HepG2 (cell line): Measurements from ENCODE around the gene TMCO4. TPM values are rescaled to one million over a fixed set of nuclear protein-coding genes. Genes with fewer than 3 reads are reported as not detected.

Experiments
- ATAC-seq: fragments of 200-7000 bp; cut with Tn5 transposase; 3 replicates; pipeline ENCODE4 v1.9.1; 2020; ENCODE audit warnings: mild to moderate bottlenecking, moderate library complexity
- BruUV-seq: library from RNA; stranded (reverse); fragments of 400-500 nt; replicated peaks from 2 replicates; lab custom pipeline; 2021; lab: Mats Ljungman, UMichigan
- CTCF ChIA-PET: fragments of 300-600 bp; formaldehyde crosslinking; extraction: SDS; loops from one replicate; lab custom pipeline; 2021; ENCODE audit warnings: low total read pairs, inconsistent platforms, low intra/inter-chr PET ratio; lab: Yijun Ruan, JAX
- POLR2A ChIA-PET: fragments of 350-600 bp; sonication (Branson Sonifier 250); formaldehyde crosslinking; loops from one replicate; lab custom pipeline; 2020; ENCODE audit warnings: antibody characterized with exemption, inconsistent platforms; lab: Yijun Ruan, JAX
- DNase-seq: peaks from one replicate; pipeline ENCODE4 v3.0.0-alpha.2; 2015; ENCODE audit warnings: low spot score
- FAIRE-seq: peaks from 3 replicates; lab custom pipeline; 2011; peaks lifted over from hg19 to GRCh38; lab: Jason Lieb, UNC
- H2AFZ ChIP-seq: one replicate; pipeline ENCODE4 v1.6.1; 2011; ENCODE audit warnings: low read length, inconsistent platforms
- H3K27ac ChIP-seq: fragments of 300-600 bp; 3 replicates; pipeline ENCODE4 v1.8.0; 2011; ENCODE audit warnings: mixed run types, mild to moderate bottlenecking, mixed read lengths, low read length, inconsistent platforms; ENCODE audit not compliant: insufficient read depth; ENCODE audit errors: extremely low read length
- H3K27me3 ChIP-seq, 2 experiments: fragments of 200-600 bp in 1 of 2; 2 replicates in 1 of 2; 3 replicates in 1 of 2; pipeline versions ENCODE4 v1.6.0 to v1.8.0; 2011; ENCODE audit warnings: low read length in 2 of 2, mild to moderate bottlenecking in 2 of 2, moderate library complexity in 2 of 2, inconsistent platforms in 1 of 2; ENCODE audit not compliant: insufficient read depth in 2 of 2, control insufficient read depth in 1 of 2
- H3K36me3 ChIP-seq, 2 experiments: fragments of 200-600 bp in 1 of 2; replicated peaks in 1 of 2; 2 replicates in 1 of 2; 3 replicates in 1 of 2; pipeline versions ENCODE4 v1.5.1 to v1.8.0; 2011; ENCODE audit warnings: low read length in 2 of 2, inconsistent platforms in 1 of 2; ENCODE audit not compliant: insufficient read depth in 2 of 2, control insufficient read depth in 1 of 2
- H3K4me1 ChIP-seq: 2 replicates; pipeline ENCODE4 v1.5.1; 2012; ENCODE audit warnings: low read length, inconsistent platforms; ENCODE audit not compliant: insufficient read depth
- H3K4me2 ChIP-seq: 2 replicates; pipeline ENCODE4 v1.6.0; 2011; ENCODE audit warnings: low read depth, low read length, inconsistent platforms
- H3K4me3 ChIP-seq, 3 experiments: fragments of 200-600 bp in 1 of 3; sonication (generic), shearing (Covaris generic) in 1 of 3; replicated peaks in 1 of 3; 2 replicates each; pipeline ENCODE4 v1.5.1; 2011 to 2016; ENCODE audit warnings: low read length in 3 of 3, inconsistent platforms in 2 of 3, low read depth in 2 of 3, mild to moderate bottlenecking in 2 of 3, control low read depth in 1 of 3, mixed read lengths in 1 of 3; ENCODE audit not compliant: insufficient read depth in 1 of 3
- H3K79me2 ChIP-seq: one replicate; pipeline ENCODE4 v1.6.1; 2011; ENCODE audit warnings: low read length, inconsistent platforms; ENCODE audit not compliant: insufficient read depth
- H3K9ac ChIP-seq: 2 replicates; pipeline ENCODE4 v1.6.0; 2011; ENCODE audit warnings: mild to moderate bottlenecking, low read depth, low read length, inconsistent platforms; ENCODE audit not compliant: insufficient read depth
- H3K9me3 ChIP-seq: 2 replicates; pipeline ENCODE4 v1.5.1; 2012; ENCODE audit warnings: mild to moderate bottlenecking, low read length
- H4K20me1 ChIP-seq: 2 replicates; pipeline ENCODE4 v1.6.0; 2011; ENCODE audit warnings: inconsistent platforms, mild to moderate bottlenecking, low read length, moderate library complexity; ENCODE audit not compliant: insufficient read depth
- ARNT2 ChIP-seq: sonication (generic); formaldehyde crosslinking; IDR thresholded peaks from 2 replicates; pipeline ENCODE4 v1.8.0; 2022; ENCODE audit warnings: mild to moderate bottlenecking, low read depth, missing genetic modification reagents, moderate library complexity
- BCL6 ChIP-seq: IDR thresholded peaks from 2 replicates; pipeline ENCODE4 v1.6.1; 2016; ENCODE audit warnings: missing genetic modification reagents, missing compliant biosample characterization
- NFYC ChIP-seq: IDR thresholded peaks from 2 replicates; pipeline ENCODE4 v1.6.1; 2016; ENCODE audit warnings: missing genetic modification reagents, missing compliant biosample characterization
- NR2F1 ChIP-seq, 2 experiments: fragments of 450-650 bp in 1 of 2; formaldehyde crosslinking in 1 of 2; IDR thresholded peaks; 2 replicates each; pipeline versions ENCODE4 v1.5.0 to v1.6.1; 2016 to 2020; ENCODE audit warnings: mild to moderate bottlenecking in 1 of 2, missing compliant biosample characterization in 1 of 2, missing genetic modification reagents in 1 of 2, moderate library complexity in 1 of 2
- RFX3 ChIP-seq: IDR thresholded peaks from 2 replicates; pipeline ENCODE4 v1.6.1; 2016; ENCODE audit warnings: missing biosample characterization, missing genetic modification reagents
- RORA ChIP-seq: sonication (generic); formaldehyde crosslinking; IDR thresholded peaks from 2 replicates; pipeline ENCODE4 v1.5.0; 2020; ENCODE audit warnings: mild to moderate bottlenecking, missing genetic modification reagents, moderate library complexity
- SAP130 ChIP-seq: IDR thresholded peaks from 2 replicates; pipeline ENCODE4 v1.6.1; 2016; ENCODE audit warnings: low read depth
- SATB2 ChIP-seq: sonication (generic); formaldehyde crosslinking; IDR thresholded peaks from 2 replicates; pipeline ENCODE4 v1.5.0; 2020; ENCODE audit warnings: missing genetic modification reagents
- SMC3 ChIP-seq: IDR thresholded peaks from 2 replicates; pipeline ENCODE4 v1.6.1; 2011; ENCODE audit warnings: low read length, improper control_type of control experiment
- ZFYVE20 ChIP-seq: sonication (generic); formaldehyde crosslinking; IDR thresholded peaks from 2 replicates; pipeline ENCODE4 v1.8.0; 2023; ENCODE audit warnings: low read depth, mild to moderate bottlenecking, moderate library complexity, missing genetic modification reagents, borderline replicate concordance
- ZNF446 ChIP-seq: sonication (generic); formaldehyde crosslinking; IDR thresholded peaks from 2 replicates; pipeline ENCODE4 v1.5.0; 2020; ENCODE audit warnings: mild to moderate bottlenecking, missing genetic modification reagents
- ZNF496 ChIP-seq: sonication (generic); formaldehyde crosslinking; IDR thresholded peaks from 2 replicates; pipeline ENCODE4 v1.8.1; 2023; ENCODE audit warnings: mild to moderate bottlenecking, moderate library complexity, missing genetic modification reagents; ENCODE audit not compliant: insufficient replicate concordance
- ZNF572 ChIP-seq: sonication (generic); formaldehyde crosslinking; IDR thresholded peaks from 2 replicates; pipeline ENCODE4 v1.5.1; 2020; ENCODE audit warnings: mild to moderate bottlenecking, missing genetic modification reagents
- ZNF644 ChIP-seq: IDR thresholded peaks from 2 replicates; pipeline ENCODE4 v1.6.1; 2016; ENCODE audit warnings: low read depth
- ZNF761 ChIP-seq: sonication (generic); formaldehyde crosslinking; conservative IDR thresholded peaks from 2 replicates; pipeline ENCODE4 v1.4.0; 2020; ENCODE audit warnings: mild to moderate bottlenecking, missing genetic modification reagents
- ZSCAN22 ChIP-seq: sonication (generic); formaldehyde crosslinking; IDR thresholded peaks from 2 replicates; pipeline ENCODE4 v1.4.0; 2020; ENCODE audit warnings: mild to moderate bottlenecking, missing genetic modification reagents
- WGBS: methylation state at CpG from one replicate; pipeline ENCODE4 v1.1.6; 2017; ENCODE audit warnings: low lambda C conversion rate; 5-methylcytosine and 5-hydroxymethylcytosine counted together
- in situ Hi-C: cut with HindIII; loops from 2 replicates; pipeline ENCODE4 v1.10.0; 2017; ENCODE audit warnings: low pct_unique_long_range_greater_than_20kb; ENCODE audit not compliant: extremely low pct_ligation_motif_present
- intact Hi-C: fragments of 100-400 bp; cut with micrococcal nuclease; formaldehyde crosslinking; loops from one replicate; pipeline ENCODE4 v1.10.0; 2022; ENCODE audit not compliant: unreplicated experiment
- polyA plus RNA-seq, 8 experiments: library from polyadenylated mRNA; depleted of rRNA in 3 of 8; stranded (reverse) in 7 of 8; unstranded in 1 of 8; fragments of >200 nt; fragmentation: Illumina TruSeq in 4 of 8; extraction: Trizol in 4 of 8; gene quantifications; 2 replicates each; pipeline versions ENCODE4 v1.2.1 to v1.2.3, GENCODE V29; 2011 to 2016; ENCODE audit warnings: low read depth in 4 of 8, missing spikeins in 1 of 8, mixed read lengths in 1 of 8; ENCODE audit not compliant: insufficient read depth in 1 of 8
- total RNA-seq, 5 experiments: library from RNA; depleted of rRNA; stranded (reverse); fragments of >200 nt; fragmentation: Illumina TruSeq; extraction: Trizol; gene quantifications; 2 replicates each; pipeline ENCODE4 v1.2.3, GENCODE V29; 2016; ENCODE audit warnings: low read depth in 1 of 5
- TF ChIP-seq, protein P1 (sequence below): sonication (generic); formaldehyde crosslinking; conservative IDR thresholded peaks from 2 replicates; pipeline ENCODE4 v1.8.0; 2022; ENCODE audit warnings: low read depth, missing genetic modification reagents
- TF ChIP-seq, protein P2 (sequence below): sonication (generic); formaldehyde crosslinking; IDR thresholded peaks from 2 replicates; pipeline ENCODE4 v1.4.0; 2020; ENCODE audit warnings: missing genetic modification reagents
- TF ChIP-seq, protein P3 (sequence below): IDR thresholded peaks from 2 replicates; pipeline ENCODE4 v1.6.1; 2016; ENCODE audit warnings: control low read depth

Gene TMCO4
- total and polyA plus RNA-seq, 2 of the 13 experiments (the other 11 are each of a cell fraction or from before 2014, with no cell fraction given): 2.1 to 4.1 TPM

DNA sequence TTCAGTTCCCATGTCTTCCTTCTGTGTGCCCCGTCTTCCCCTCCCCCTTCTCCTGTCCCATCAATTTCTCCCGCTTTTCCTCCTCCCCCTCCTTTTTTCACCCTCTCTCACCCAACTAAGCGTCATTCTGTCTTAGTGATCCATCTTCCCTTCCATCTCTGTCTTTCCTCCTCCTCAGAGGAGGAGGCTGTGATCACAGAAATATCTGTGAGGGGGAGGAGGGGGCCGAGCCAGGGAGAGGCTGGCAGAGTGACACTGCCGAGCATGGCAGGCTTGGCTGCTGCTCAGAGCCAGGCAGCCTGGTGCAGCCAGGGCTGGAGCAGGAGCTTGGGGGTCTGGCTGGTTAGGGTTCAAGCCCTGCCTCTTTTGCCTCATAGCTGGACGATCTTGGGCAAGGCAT is 127.5 kb downstream of the TMCO4 start:
- no peak overlapping the region for H3K4me2 ChIP-seq
- POLR2A ChIA-PET: no interaction called here
- intact Hi-C loops: no loop called here
- 2% methylated on average over 6 of the region's 6 CpGs for WGBS
- no peaks in the 10 kb centered on the region for H3K36me3 ChIP-seq
- no TSS peak for BruUV-seq
- TF ChIP-seq, protein P1, sequence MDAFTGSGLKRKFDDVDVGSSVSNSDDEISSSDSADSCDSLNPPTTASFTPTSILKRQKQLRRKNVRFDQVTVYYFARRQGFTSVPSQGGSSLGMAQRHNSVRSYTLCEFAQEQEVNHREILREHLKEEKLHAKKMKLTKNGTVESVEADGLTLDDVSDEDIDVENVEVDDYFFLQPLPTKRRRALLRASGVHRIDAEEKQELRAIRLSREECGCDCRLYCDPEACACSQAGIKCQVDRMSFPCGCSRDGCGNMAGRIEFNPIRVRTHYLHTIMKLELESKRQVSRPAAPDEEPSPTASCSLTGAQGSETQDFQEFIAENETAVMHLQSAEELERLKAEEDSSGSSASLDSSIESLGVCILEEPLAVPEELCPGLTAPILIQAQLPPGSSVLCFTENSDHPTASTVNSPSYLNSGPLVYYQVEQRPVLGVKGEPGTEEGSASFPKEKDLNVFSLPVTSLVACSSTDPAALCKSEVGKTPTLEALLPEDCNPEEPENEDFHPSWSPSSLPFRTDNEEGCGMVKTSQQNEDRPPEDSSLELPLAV: no peak
- TF ChIP-seq ZNF644 (CRISPR knock-in tag) (no peak), ZSCAN22 (CRISPR knock-in tag) (no peak), ZNF496 (CRISPR knock-in tag) (no peak), ZNF572 (CRISPR knock-in tag) (no peak), SATB2 (CRISPR knock-in tag) (no peak), SAP130 (CRISPR knock-in tag) (no peak), ZFYVE20 (CRISPR knock-in tag) (no peak), BCL6 (CRISPR knock-in tag) (no peak), ARNT2 (CRISPR knock-in tag) (no peak), NFYC (CRISPR knock-in tag) (no peak), NR2F1 (CRISPR knock-in tag; IDR thresholded peaks at IDR 0.05) (no peak), RFX3 (CRISPR knock-in tag) (no peak), RORA (CRISPR knock-in tag) (no peak), ZNF446 (CRISPR knock-in tag) (no peak), SMC3 (no peak), ZNF761 (CRISPR knock-in tag) (no peak)
- TF ChIP-seq, protein P2, sequence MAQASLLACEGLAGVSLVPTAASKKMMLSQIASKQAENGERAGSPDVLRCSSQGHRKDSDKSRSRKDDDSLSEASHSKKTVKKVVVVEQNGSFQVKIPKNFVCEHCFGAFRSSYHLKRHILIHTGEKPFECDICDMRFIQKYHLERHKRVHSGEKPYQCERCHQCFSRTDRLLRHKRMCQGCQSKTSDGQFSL (CRISPR knock-in tag): no peak
- TF ChIP-seq, protein P3, sequence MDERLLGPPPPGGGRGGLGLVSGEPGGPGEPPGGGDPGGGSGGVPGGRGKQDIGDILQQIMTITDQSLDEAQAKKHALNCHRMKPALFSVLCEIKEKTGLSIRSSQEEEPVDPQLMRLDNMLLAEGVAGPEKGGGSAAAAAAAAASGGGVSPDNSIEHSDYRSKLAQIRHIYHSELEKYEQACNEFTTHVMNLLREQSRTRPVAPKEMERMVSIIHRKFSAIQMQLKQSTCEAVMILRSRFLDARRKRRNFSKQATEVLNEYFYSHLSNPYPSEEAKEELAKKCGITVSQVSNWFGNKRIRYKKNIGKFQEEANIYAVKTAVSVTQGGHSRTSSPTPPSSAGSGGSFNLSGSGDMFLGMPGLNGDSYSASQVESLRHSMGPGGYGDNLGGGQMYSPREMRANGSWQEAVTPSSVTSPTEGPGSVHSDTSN (CRISPR knock-in tag): no peak
- TF ChIP-seq, all 625 proteins: peak for 0
- CTCF ChIA-PET: no interaction called here
- Histone ChIP-seq H3K27ac (no peak overlapping the region), H4K20me1 (peaks cover 2% of the 10 kb centered on the region; the same call in 1 of the 2 replicates), H3K79me2 (no peaks in the 10 kb centered on the region), H3K4me3 (no peak overlapping the region), H3K9me3 (no peaks in the 10 kb centered on the region), H3K4me1 (no peaks in the 10 kb centered on the region), H3K9ac (no peak overlapping the region), H2AFZ (no peak overlapping the region), H3K27me3 (peaks cover 1 to 30% of the 10 kb centered on the region in 2 experiments; a peak in 3 of 5 replicates)
- no peak for DNase-seq
- in situ Hi-C loops: no loop called here
- no peak for ATAC-seq
- FAIRE-seq: no peak
